Mesodermal cell (in vitro differentiated cells): ENCODE results near the gene EPHA3.

Experiments used
- H3K27ac ChIP-seq: 2 replicates; pipeline ENCODE4 v1.7.0; 2013; ENCODE audit warnings: mild to moderate bottlenecking, low read depth, low read length, moderate library complexity; ENCODE audit not compliant: severe bottlenecking
- H3K36me3 ChIP-seq: 2 replicates; pipeline ENCODE4 v1.7.1; 2013; ENCODE audit warnings: mild to moderate bottlenecking, low read length, moderate library complexity; ENCODE audit not compliant: control insufficient read depth, insufficient read depth
- H3K4me1 ChIP-seq: one replicate; pipeline ENCODE4 v1.7.1; 2013; ENCODE audit warnings: mild to moderate bottlenecking, low read length; ENCODE audit not compliant: insufficient read depth, control insufficient read depth, poor library complexity, severe bottlenecking
- H3K4me3 ChIP-seq: 2 replicates; pipeline ENCODE4 v1.7.0; 2013; ENCODE audit warnings: low read length, control low read depth, mild to moderate bottlenecking; ENCODE audit not compliant: insufficient read depth, poor library complexity, severe bottlenecking; ENCODE audit errors: extremely low read depth
- H3K9me3 ChIP-seq: 2 replicates; pipeline ENCODE4 v1.7.1; 2013; ENCODE audit warnings: mild to moderate bottlenecking, low read length, moderate library complexity; ENCODE audit not compliant: control insufficient read depth
- WGBS, 2 experiments: methylation state at CpG; one replicate each; pipeline ENCODE4 v1.1.5; 2013; ENCODE audit warnings: missing lambda C conversion rate in 2 of 2; ENCODE audit not compliant: insufficient coverage in 2 of 2; 5-methylcytosine and 5-hydroxymethylcytosine counted together

EPHA3 gene

DNA sequence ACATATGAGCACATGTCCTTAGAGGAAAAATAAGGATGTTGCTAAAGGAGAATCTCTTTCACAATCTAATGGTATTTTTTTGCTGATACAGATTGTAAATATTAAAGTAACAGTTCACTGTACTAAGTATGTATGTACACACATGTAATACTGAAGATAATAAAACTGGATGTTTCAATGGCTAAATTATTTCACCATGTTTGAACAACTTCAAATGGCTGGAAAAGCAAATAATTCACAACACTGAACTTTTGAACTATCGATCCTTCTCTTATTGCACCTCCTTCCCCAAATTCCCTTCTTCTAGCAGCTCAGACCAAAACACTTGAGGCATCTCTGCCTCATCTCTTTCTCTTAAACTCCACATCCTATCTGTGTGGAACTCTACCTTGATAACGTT is 149.5 kb downstream of the EPHA3 start:
- Histone ChIP-seq H3K9me3 (no peaks in the 10 kb centered on the region), H3K27ac (no peak overlapping the region), H3K36me3 (no peaks in the 10 kb centered on the region), H3K4me1 (no peaks in the 10 kb centered on the region), H3K4me3 (no peak overlapping the region)
- 90 to 100% methylated on average over 1 to 2 of the region's 2 CpGs for WGBS, 2 experiments

DNA sequence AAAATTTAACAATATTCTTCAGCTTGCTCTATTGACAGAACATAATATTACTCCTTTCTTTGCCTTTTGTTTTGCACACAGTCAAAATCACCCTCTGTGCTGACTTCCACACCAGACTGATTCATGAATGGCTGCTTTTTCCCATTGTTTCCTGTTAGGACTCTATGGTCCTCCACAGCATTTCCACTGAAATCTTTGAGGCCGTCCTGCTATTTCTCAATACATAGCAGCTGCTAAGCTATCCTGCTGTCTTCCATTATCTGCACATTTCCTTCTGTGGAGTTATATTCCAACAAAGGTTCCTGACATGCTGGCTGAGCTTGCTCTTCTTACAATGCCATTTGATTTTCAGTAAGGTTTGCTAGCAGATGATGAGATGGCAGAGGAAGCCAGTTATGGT is 153.3 kb downstream of the EPHA3 start:
- Histone ChIP-seq H3K36me3 (no peaks in the 10 kb centered on the region), H3K4me1 (no peaks in the 10 kb centered on the region), H3K4me3 (no peak overlapping the region), H3K9me3 (no peaks in the 10 kb centered on the region), H3K27ac (no peak overlapping the region)
- WGBS, 2 experiments = 67 to 71% methylated on average over 1 of the region's 1 CpG

DNA sequence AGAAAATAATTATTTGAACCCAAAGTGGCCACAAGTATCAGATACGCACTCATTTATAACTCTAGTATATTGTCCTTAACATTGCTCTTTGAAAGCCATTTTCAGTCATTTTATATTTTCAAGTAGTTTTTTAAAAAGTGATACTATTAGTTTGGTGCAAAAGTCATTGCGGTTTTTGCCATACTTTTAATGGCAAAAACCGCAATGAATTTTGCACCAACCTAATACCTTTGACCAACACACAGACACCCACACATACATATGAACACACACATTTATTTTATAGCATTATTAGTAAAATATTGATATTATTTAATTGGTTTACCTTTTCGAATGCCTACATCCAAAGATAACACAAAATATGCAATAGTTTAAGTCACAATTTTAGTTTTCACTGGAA is 154.3 kb downstream of the EPHA3 start:
- no peak overlapping the region for H3K27ac ChIP-seq
- no peaks in the 10 kb centered on the region for H3K4me1 ChIP-seq
- H3K9me3 ChIP-seq = no peaks in the 10 kb centered on the region
- WGBS, 2 experiments = no CpG with 5 or more reads among the region's 4 CpGs
- no peaks in the 10 kb centered on the region for H3K36me3 ChIP-seq
- no peak overlapping the region for H3K4me3 ChIP-seq

DNA sequence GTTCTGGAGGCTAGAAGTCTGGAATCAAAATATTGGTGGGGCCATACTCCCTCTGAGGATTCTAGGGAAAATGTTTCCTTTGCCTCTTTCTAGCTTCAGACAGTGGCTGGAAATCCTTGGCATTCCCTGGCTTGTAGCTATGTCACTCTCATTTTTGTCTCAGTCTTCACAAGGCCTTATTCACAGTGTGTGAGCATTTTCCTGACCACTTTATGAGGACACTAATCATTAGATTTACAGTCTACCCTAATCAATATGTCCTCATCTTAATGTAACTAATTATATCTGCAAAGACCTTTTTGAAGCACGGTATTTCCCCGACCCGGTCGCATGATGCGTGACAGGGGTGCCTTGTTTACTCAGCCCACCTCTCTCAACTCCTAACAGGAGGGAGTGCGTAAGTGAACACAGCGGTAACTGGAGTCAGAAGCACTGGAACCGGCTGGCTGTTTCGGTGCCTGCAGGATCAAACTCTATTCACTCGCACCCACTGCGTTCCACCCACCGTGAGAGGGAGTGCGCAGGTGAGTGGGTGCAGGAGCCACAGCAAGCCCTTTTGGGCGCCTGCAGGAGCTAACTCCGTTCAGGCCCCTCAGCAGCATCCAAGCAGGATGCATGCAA is 155.0 kb downstream of the EPHA3 start:
- H3K4me1 ChIP-seq = no peaks in the 10 kb centered on the region
- no peak overlapping the region for H3K27ac ChIP-seq
- H3K9me3 ChIP-seq = no peaks in the 10 kb centered on the region
- WGBS, 2 experiments = 96 to 97% methylated on average over 8 to 13 of the region's 15 CpGs
- H3K4me3 ChIP-seq = no peak overlapping the region
- no peaks in the 10 kb centered on the region for H3K36me3 ChIP-seq

DNA sequence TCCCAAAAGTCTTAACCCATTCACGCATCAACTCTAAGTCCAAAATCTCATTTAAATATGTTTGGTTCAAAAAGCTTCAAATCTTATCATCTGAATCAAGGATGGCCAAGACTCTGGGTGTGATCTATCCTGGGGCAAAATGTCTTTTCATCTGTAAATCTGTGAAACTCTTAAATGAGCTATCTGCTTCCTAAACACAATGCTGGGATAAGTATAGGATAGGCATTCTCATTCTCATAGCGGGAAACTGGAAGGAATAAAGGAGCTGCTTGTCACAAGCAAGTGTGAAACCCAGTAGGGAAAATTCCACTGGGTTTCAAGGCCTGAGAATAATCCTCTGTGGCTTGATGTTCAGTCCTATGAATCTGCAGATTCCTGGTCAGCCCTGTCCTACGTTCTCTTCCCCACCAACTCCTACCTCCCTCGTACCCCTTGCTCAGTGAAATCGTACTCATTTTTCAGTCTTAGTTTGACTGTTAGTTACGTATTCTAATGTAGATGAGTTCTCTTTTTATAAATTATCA is 156.7 kb downstream of the EPHA3 start:
- 69% methylated on average over 3 of the region's 6 CpGs; no CpG with 5 or more reads in 1 of the 2 experiments for WGBS, 2 experiments
- Histone ChIP-seq H3K27ac (no peak overlapping the region), H3K9me3 (no peaks in the 10 kb centered on the region), H3K4me1 (no peaks in the 10 kb centered on the region), H3K36me3 (no peaks in the 10 kb centered on the region), H3K4me3 (no peak overlapping the region)

DNA sequence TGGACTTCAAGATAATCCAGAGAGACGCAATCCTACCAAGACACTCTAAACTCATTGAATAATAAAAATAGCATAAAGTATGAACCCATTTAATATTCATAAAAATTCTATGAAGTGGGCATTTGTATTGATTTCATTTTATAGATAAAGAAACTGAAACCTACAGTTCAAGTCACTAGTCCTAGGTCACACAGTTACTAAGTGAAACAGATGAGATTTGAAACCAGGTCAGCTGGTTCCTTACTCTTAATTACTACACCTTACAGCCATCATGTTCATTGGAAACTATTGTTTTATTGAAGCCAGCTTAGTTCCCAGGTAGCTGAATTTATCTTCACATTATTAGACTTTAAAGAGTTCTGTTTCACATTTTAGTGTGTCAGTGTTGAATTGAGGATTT is 158.7 kb downstream of the EPHA3 start:
- Histone ChIP-seq H3K9me3 (no peaks in the 10 kb centered on the region), H3K4me3 (no peak overlapping the region), H3K36me3 (no peaks in the 10 kb centered on the region), H3K4me1 (no peaks in the 10 kb centered on the region), H3K27ac (no peak overlapping the region)
- no CpG with 5 or more reads among the region's 1 CpG for WGBS, 2 experiments

DNA sequence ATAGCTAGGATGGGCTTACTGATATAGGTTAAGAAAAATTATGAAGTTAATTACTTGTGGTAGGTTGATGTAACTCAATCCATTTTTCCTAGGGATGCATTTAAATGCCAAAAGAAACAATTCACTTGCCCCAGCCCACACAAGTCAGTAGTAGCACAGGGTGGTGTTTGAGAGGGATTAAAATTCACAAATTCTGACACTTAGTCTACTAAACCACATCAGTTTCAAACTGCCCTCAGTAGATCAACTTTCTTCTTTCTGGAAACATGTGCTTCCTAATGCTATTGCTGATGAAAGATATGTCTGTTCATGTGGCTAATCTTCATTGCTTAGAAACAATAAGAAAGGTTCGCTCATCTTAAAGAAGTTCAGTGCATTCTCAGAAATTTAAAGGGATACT is 160.6 kb downstream of the EPHA3 start:
- H3K4me1 ChIP-seq = no peaks in the 10 kb centered on the region
- no peak overlapping the region for H3K27ac ChIP-seq
- no peaks in the 10 kb centered on the region for H3K36me3 ChIP-seq
- WGBS, 2 experiments = no CpG with 5 or more reads among the region's 1 CpG
- H3K9me3 ChIP-seq = no peaks in the 10 kb centered on the region
- H3K4me3 ChIP-seq = no peak overlapping the region

DNA sequence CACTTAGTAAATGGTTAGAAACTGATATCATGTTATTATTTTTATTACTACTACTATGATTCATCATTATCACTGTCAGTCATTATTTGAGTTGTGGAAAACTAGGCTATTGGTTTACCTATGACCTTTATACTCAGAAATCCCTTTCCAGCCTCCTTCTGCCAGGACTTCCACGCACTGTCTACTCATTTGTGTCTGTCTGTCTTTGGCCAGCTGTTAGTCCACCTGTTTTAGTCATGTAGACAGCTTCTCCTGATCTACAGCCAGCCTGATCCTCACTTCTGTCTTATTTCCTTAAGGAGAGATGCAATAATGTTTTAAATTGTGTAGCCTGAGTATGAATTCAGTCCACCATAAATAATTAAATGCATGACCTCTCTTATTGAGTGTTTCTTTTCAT is 162.8 kb downstream of the EPHA3 start:
- 71% methylated on average over 1 of the region's 1 CpG; no CpG with 5 or more reads in 1 of the 2 experiments for WGBS, 2 experiments
- no peaks in the 10 kb centered on the region for H3K36me3 ChIP-seq
- H3K9me3 ChIP-seq = no peaks in the 10 kb centered on the region
- no peak overlapping the region for H3K4me3 ChIP-seq
- H3K27ac ChIP-seq = no peak overlapping the region
- H3K4me1 ChIP-seq = no peaks in the 10 kb centered on the region

DNA sequence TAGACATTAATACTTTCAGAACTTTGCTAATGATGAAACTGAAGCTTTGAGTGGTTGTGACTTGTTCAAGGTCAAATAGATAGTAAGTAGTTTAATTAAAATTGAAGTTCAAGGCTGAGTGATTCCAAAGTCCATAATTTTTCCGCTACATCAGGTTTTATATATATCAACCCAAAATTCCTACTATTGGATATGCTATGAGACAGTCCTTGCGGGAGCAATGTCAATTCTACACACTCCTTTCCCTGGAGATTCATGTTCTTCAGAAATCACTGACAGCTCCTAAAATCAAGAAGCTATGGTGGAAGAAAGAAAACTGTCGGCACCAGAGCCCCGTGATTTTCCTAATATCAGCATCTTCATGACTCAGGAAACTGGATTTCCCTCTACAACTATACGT is 167.6 kb downstream of the EPHA3 start:
- H3K36me3 ChIP-seq = no peaks in the 10 kb centered on the region
- H3K4me3 ChIP-seq = no peak overlapping the region
- WGBS, 2 experiments = 100% methylated on average over 3 of the region's 5 CpGs; no CpG with 5 or more reads in 1 of the 2 experiments
- H3K9me3 ChIP-seq = no peaks in the 10 kb centered on the region
- no peaks in the 10 kb centered on the region for H3K4me1 ChIP-seq
- no peak overlapping the region for H3K27ac ChIP-seq

DNA sequence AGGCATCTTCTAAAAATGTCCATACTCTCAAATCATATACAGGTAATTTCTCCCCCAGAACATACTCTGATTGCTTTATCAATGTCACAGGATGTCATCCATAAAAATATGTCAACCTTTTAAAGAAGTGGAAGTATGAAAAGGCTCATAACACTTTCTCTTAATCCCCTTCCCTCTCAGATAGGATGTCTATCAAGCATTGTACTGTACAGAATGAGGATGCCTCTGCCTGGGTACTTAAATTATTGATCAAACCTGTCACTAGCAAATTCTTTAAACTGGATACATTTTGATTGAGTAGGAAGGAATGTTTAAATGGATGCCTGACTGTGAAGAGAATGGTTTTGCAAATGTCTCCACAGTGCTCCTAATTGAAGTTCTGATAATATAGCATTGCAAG is 168.7 kb downstream of the EPHA3 start:
- Histone ChIP-seq H3K9me3 (no peaks in the 10 kb centered on the region), H3K36me3 (no peaks in the 10 kb centered on the region), H3K4me1 (no peaks in the 10 kb centered on the region), H3K4me3 (no peak overlapping the region), H3K27ac (no peak overlapping the region)

DNA sequence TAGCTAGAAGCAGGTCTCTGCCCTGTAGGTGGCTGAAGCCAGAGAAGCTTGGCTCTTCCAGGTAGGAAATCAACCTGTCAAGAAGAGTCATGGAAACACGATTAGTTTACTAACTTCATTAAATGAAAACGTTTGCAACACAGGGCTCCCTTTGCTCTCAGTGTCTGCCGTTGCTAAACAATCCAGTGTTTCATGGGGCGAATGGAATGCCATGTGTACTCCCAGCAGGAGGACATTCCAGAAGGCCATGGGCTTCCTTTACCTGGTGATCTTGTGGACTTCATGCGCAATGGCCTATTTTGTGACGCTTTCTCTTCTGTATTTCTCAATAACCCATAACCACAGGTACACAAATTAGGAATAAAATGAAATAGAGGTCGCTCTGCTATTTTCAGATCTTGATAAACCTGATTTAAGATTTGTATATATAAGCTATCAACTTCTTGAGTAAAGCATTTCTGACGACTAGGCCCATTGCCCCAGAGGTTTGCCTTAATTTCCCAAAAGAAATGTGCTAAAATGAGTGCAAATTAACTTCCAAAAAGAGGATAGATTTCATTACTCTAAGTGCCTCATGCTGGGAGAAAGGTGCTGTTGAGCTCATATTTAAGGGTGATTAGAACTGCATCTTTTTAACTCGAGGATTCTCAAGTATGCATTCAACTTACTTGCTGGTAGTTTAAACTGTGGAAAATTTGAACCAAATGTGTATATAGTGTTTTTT is 171.0 kb downstream of the EPHA3 start:
- H3K4me3 ChIP-seq = no peak overlapping the region
- no peaks in the 10 kb centered on the region for H3K4me1 ChIP-seq
- H3K9me3 ChIP-seq = no peaks in the 10 kb centered on the region
- H3K27ac ChIP-seq = no peak overlapping the region
- 20 to 42% methylated on average over 4 to 5 of the region's 9 CpGs for WGBS, 2 experiments
- no peaks in the 10 kb centered on the region for H3K36me3 ChIP-seq
